NOMO-1 (cell line): ENCODE measurements around the gene RABGAP1L.
"Not testable (repeated sequence)": the region's sequence is repeated elsewhere in the genome, so short reads cannot be mapped to it uniquely, and the experiment has no call there.

Experiments used
- DNase-seq, 2 experiments: peaks; one replicate each; lab custom pipeline; 2025; ENCODE audit not compliant: unreplicated experiment in 2 of 2; lab: John Stamatoyannopoulos, UW

RABGAP1L gene

GRCh38 chr1:174153085-174153824 is 6.1 kb upstream of the RABGAP1L start:
- DNase-seq, result no peak

- no peak for DNase-seq
These were observed 5.6 kb upstream of the RABGAP1L start for GRCh38 chr1:174153825-174154107.

- DNase-seq, result no peak
These were observed 2.9 kb upstream of the RABGAP1L start for GRCh38 chr1:174156437-174156836.

GRCh38 chr1:174157157-174157806 is 2.0 kb upstream of the RABGAP1L start:
- DNase-seq, result no peak

- DNase-seq, result no peak
These were observed 511 bp upstream of the RABGAP1L start for GRCh38 chr1:174158767-174159251.

GRCh38 chr1:174160109-174160473 is 771 bp downstream of the RABGAP1L start:
- DNase-seq, result no peak

- no peak for DNase-seq
These were observed 1.3 kb downstream of the RABGAP1L start for GRCh38 chr1:174160603-174161002.

GRCh38 chr1:174161813-174162212 is 2.5 kb downstream of the RABGAP1L start:
- DNase-seq, result no peak

GRCh38 chr1:174164826-174165225 is 5.5 kb downstream of the RABGAP1L start:
- no peak for DNase-seq

GRCh38 chr1:174165471-174166137 is 6.3 kb downstream of the RABGAP1L start:
- DNase-seq, result no peak

GRCh38 chr1:174166530-174167264 is 7.4 kb downstream of the RABGAP1L start:
- no peak for DNase-seq

- DNase-seq, result no peak
These were observed 8.0 kb downstream of the RABGAP1L start for GRCh38 chr1:174167265-174167803.

- no peak for DNase-seq
These were observed 10.0 kb downstream of the RABGAP1L start for GRCh38 chr1:174169342-174169741.

GRCh38 chr1:174171073-174171472 is 11.8 kb downstream of the RABGAP1L start:
- DNase-seq, result no peak

- DNase-seq, result no peak
These were observed 15.4 kb downstream of the RABGAP1L start for GRCh38 chr1:174174461-174175329.

- DNase-seq, result not testable (repeated sequence)
These were observed 19.1 kb downstream of the RABGAP1L start for GRCh38 chr1:174178459-174178858.

- no peak for DNase-seq
These were observed 30.2 kb downstream of the RABGAP1L start for GRCh38 chr1:174189428-174190062.

GRCh38 chr1:174190691-174191199 is 31.4 kb downstream of the RABGAP1L start:
- no peak for DNase-seq

- no peak for DNase-seq
These were observed 32.1 kb downstream of the RABGAP1L start for GRCh38 chr1:174191349-174191862.
